ENCODE measurements around the gene ZSCAN31. TPM values are rescaled to one million over a fixed set of nuclear protein-coding genes. Genes with fewer than 3 reads are reported as not detected.

The ZSCAN31 gene
- total and polyA plus RNA-seq, 2 of the 8 experiments (the other 6 are each of a cell fraction or from before 2014, with no cell fraction given) = 1.9 to 7.0 TPM

- Histone ChIP-seq H2BK5ac (ENCODE audit: low read depth, low read length) (no peak overlapping the region), H3K4ac (replicated peaks; ENCODE audit: insufficient read length, low read depth, low read length) (no peak overlapping the region), H3K18ac (ENCODE audit: extremely low read depth, low read length) (no peak overlapping the region), H3K27me3 (replicated peaks in 1 of 4; ENCODE audit: control insufficient read depth in 3 of 4, extremely low read depth in 1 of 4, insufficient read depth in 3 of 4, low read length in 3 of 4) (no peaks in the 10 kb centered on the region; a peak in 1 of 7 replicates), H3K9me3 (ENCODE audit: insufficient read depth in 2 of 2, low read depth in 1 of 2, low read length in 1 of 2) (no peaks in the 10 kb centered on the region), H2BK20ac (ENCODE audit: low read length) (no peak overlapping the region), H3K56ac (replicated peaks; ENCODE audit: insufficient read length, low read depth, low read length) (no peak overlapping the region), H3K79me1 (ENCODE audit: low read depth, low read length) (no peaks in the 10 kb centered on the region), H3K9ac (replicated peaks in 1 of 4; ENCODE audit: extremely low read depth in 1 of 4, low read depth in 3 of 4, low read length in 3 of 4) (no peak overlapping the region), H3K23me2 (ENCODE audit: low read depth, low read length) (no peaks in the 10 kb centered on the region; the same call in 1 of the 2 replicates), H3K27ac (ENCODE audit: low read depth, low read length) (no peak overlapping the region), H2BK12ac (ENCODE audit: low read depth, low read length) (no peak overlapping the region), H3K4me2 (ENCODE audit: insufficient read depth in 1 of 2, low read depth in 2 of 2, low read length in 2 of 2) (no peak overlapping the region), H3K4me3 (ENCODE audit: extremely low read depth in 1 of 4, insufficient read depth in 2 of 4, low read depth in 3 of 4, low read length in 4 of 4) (no peak overlapping the region), H3K23ac (ENCODE audit: insufficient read length) (no peak overlapping the region), H4K5ac (ENCODE audit: insufficient read length, low read depth, low read length) (no peak overlapping the region), H3K14ac (ENCODE audit: insufficient read length) (no peak overlapping the region), H3K36me3 (ENCODE audit: control insufficient read depth in 2 of 4, insufficient read depth in 4 of 4, low read length in 3 of 4) (no peaks in the 10 kb centered on the region), H3K79me2 (ENCODE audit: control insufficient read depth in 1 of 2, insufficient read depth in 2 of 2, low read length in 2 of 2) (no peaks in the 10 kb centered on the region), H2AFZ (ENCODE audit: low read length) (no peak overlapping the region), H2BK120ac (replicated peaks; ENCODE audit: low read depth, low read length) (no peak overlapping the region), H4K91ac (replicated peaks; ENCODE audit: insufficient read length, low read length) (no peak overlapping the region), H4K20me1 (replicated peaks in 1 of 2; ENCODE audit: control insufficient read depth in 1 of 2, insufficient read depth in 2 of 2, low read length in 2 of 2) (no peaks in the 10 kb centered on the region), H4K8ac (ENCODE audit: extremely low read depth, insufficient read depth, low read length) (no peak overlapping the region), H2BK15ac (ENCODE audit: low read length) (no peak overlapping the region), H3K4me1 (replicated peaks in 1 of 4; ENCODE audit: control insufficient read depth in 3 of 4, insufficient read depth in 4 of 4, low read length in 3 of 4) (no peaks in the 10 kb centered on the region), H2AK5ac (ENCODE audit: low read depth, low read length) (no peak overlapping the region)
- TF ChIP-seq ZNF274 (IDR thresholded peaks at IDR 0.05; ENCODE audit: borderline replicate concordance, extremely low read depth, low read length) = no peak
- TF ChIP-seq RBBP5 (IDR thresholded peaks at IDR 0.05; ENCODE audit: borderline replicate concordance, low read depth, low read length) = no peak
- no peak for TF ChIP-seq USF2 (IDR thresholded peaks at IDR 0.05; ENCODE audit: low read length)
- TF ChIP-seq RAD21 (IDR thresholded peaks at IDR 0.05 in 1 of 2, conservative IDR thresholded peaks at IDR 0.05 in 1 of 2; ENCODE audit: low read depth in 2 of 2, low read length in 2 of 2) = no peak
- TF ChIP-seq TBP (IDR thresholded peaks at IDR 0.05; ENCODE audit: low read depth, low read length) = no peak
- no peak for TF ChIP-seq CBX5 (IDR thresholded peaks at IDR 0.05; ENCODE audit: low read depth, low read length)
- TF ChIP-seq JUND (IDR thresholded peaks at IDR 0.05; ENCODE audit: low read length) = no peak
- CTCF ChIA-PET (ENCODE audit: partially characterized antibody) = interaction anchor here (2.1 kb wide), 1 partner anchor 16 kb away, joined by 10 read pairs; no protein-coding TSS in a partner anchor
- POLR2A ChIA-PET (ENCODE audit: partially characterized antibody) = no interaction called here
- DNase-seq (ENCODE audit: low read depth in 1 of 2, low spot score in 2 of 2) = no peak
- 73% methylated on average over 1 of the region's 1 CpG; no CpG with 5 or more reads in 1 of the 2 experiments for WGBS, 2 experiments (ENCODE audit: extremely low coverage in 1 of 2, insufficient coverage in 1 of 2, insufficient read length in 1 of 2, insufficient replicate concordance in 2 of 2, low coverage in 1 of 2, low lambda C conversion rate in 2 of 2, missing lambda C conversion rate in 1 of 2)
- FAIRE-seq = no peak
These were observed 4.6 kb upstream of the ZSCAN31 start for GRCh38 chr6:28340310-28341095.

Data from H1 (cell line).